HK-2 (cell line): Measurements from ENCODE around the gene ICA1.

Experiments used
- DNase-seq: peaks from one replicate; pipeline ENCODE4 v3.0.0-alpha.2; 2018; ENCODE audit not compliant: unreplicated experiment

The ICA1 gene

DNA sequence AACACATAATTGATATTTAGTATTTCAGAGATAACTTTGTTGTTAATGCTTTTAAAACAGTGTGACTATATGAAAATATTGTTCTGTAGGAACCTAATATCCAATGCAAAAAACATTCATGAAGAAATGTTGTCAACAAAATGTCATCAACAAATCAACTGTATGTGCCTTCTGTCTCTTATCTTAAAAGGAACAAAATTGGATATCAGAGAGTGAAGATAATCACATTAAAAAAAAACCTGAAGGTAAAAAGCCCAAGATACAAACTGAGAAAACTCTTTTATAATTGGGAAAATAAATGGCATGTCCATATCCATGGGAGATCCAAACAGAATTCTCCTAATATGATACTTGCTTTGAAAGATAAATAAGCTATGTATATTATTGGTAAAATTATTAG lies 33.9 kb downstream of the ICA1 start:
- DNase-seq: no peak

DNA sequence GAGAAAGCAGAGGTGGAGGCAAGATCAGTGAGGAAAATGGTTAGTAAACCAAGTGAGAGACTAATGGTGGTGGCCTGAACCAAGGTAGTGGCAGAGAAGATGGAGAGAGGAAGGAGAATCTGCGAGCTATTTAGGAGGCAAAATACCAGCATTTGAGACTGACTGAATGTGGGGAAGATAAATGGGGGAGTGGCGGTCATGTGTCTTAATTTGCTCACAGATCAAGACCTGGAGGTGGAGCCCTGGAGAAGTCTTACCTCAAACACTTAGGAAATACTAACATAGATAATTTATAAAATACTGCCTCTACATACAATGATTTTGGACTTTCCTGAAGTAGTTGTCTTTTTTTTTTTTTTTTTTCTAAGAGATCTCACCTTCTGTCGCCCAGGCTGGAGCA lies 34.7 kb downstream of the ICA1 start:
- no peak for DNase-seq

DNA sequence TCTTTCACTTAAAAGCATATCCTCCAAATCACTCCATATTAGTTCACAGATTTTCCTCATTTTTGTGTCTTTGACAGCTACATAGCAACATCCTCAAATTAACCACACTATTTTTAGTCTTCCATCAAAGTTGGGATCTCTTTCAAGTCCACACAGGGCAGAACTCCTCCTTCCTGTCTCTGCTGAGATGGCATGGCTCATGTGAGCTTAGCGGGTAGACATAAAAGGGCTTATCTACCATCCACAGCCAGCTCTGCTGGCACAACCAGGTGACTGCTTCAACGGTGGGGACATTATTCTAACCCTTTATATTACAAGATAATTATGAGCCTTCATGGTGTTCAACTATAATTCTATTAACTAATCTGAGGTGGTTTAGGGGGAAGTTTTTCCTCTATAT lies 35.5 kb downstream of the ICA1 start:
- DNase-seq: no peak

DNA sequence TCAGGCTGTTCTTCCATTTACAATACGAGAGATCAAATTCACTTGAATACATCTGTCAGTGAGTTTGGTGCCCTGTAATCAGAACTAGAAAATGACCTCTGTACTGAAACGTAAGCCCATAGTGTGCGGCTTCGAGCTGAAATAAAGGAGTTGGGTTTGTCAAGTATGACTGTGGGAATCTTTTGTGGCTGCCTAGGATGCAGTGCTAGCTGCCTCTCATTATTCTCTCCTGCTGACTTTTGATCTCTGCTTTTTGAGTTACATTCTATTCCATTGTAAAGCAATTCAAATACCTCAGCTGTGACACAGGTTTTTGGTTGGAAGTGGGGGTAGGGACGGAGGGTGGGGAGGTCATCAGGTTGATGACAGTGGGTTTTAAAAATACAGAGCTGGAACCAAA lies 40.4 kb downstream of the ICA1 start:
- no peak for DNase-seq

DNA sequence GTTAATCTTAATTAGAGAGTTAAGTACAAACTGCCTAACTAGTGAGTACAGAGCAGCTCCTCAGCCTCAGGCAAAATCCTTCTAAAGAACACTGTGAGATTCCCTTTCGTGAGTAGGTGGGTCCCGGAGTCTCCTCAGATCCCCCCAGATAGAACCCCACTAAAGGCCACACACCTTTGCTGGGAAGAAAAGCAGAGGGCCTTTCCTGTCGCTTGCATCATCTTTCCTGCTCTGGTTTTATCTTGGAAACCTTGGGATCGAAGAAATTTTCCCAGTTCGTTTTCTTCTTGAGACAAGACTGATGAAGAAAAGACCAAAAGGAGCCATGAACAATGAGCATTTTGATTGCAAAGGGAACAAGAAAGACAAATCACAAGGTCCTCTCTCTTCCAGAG lies 40.9 kb downstream of the ICA1 start:
- no peak for DNase-seq

DNA sequence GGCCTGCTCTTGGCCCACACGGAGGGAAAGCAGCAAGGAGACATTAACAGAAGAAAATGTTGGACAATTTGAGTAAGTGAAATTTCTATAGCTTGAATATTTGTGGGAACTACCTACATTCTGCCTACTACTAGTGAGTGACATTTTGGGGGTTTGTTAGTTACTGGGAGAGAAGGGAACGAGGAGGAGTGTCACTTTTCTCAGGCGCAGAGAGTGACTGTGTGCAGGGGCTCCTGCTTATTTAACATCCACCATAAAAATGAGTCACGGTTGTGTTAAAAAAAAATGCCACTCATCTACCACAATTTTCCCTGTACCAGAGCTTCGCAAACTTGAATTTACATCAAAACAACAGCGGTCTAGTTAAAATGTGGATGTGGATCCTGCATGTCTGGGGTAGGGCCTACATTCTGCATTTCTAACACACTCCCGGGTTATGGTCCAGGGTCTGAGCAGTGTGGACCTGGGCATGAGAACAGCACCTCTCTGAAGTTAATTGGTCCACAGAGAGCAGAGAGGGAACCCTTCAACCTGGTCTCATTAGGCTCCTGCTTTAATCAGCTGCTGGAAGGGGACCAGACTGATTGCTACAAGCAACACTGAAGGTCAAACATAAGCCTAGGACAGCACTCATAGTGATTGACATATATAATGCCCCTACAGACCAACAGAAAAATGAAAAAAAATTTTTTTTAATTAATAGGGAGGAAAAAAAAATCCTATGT lies 41.4 kb downstream of the ICA1 start:
- DNase-seq: no peak

DNA sequence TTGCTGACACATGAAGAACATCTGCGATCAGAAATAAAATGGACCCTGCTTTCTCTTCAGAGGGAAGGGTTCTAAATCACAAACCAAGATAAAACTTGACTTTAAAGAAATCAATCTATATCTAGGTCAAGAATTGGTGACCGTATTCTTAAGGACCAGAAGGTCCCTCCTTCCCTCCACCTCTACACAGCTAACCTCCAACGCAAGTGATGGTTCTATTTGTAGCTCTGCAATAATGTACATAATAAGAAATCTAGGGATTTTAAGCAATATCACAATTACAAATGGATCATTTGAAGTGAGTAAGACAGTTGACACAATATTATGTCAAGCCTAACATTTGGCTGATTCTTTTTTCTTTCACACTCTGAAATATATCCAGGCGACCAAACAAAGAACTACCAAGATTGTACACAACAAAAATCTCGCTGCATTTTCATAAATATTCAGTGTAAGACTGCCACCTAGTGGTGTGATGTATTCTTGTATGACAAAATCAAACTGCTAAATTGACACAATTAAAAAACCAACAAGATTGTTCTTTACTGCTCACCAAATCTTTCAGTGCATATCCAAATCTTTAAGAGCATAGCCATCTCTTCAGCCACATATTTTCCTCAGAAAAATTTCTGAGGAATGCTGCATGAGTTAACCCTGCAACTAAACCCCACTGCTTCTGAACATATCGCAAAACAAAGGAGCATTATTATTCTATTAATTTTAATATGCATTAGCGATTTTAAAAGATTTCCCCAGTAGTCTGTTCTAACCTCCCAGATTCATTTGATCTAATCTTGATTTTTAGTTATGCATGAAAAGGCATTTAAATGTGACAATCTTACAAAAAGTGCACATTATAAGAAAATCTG lies 44.5 kb downstream of the ICA1 start:
- no peak for DNase-seq

DNA sequence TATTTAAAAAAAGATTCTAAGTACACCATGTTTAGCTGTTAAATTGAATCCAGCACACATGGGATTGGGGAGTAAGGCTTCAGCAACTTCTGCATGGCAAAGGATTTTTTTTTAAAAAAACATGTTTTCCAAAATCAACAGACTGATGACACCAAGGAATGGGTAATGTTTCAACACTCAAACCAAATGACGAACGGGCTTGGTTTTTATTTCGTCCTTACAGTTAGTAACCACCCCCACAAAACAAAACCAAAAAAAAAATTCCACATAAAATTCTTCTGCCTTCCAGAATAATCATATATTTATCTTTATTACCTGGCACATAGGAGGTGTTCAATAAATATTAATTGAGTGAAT lies 45.7 kb downstream of the ICA1 start:
- DNase-seq: no peak

DNA sequence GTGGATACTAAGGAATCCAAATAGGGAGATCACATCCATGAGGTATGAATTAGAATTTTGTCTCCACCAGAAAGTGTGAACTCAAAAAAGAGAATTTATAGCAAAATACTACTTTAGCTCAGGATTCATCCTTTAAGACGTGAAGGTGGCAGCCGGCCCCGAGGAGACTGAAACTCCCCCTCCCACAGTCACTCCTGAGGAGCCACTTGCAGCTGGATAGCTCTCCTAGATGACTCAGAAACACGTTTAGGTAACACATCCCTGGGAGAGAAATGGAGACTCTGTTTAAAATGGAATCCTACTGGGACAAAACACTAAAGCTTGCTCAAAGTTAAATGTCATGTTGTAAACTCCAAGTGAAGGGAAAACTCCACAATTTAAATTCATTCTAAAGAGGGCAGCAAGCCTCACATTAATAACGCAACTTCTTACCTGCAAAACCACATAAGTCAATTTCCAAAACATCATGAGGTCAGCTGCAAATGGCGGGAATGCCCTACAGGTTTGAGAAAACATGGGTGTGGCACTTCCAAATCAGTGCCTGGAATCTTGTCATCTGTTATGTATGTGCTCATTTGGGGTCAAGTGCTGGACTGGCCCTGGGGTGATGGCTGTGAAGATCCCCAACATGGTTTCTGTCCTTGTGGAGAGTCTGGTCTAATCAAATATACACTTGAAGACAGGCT lies 46.2 kb downstream of the ICA1 start:
- no peak for DNase-seq

DNA sequence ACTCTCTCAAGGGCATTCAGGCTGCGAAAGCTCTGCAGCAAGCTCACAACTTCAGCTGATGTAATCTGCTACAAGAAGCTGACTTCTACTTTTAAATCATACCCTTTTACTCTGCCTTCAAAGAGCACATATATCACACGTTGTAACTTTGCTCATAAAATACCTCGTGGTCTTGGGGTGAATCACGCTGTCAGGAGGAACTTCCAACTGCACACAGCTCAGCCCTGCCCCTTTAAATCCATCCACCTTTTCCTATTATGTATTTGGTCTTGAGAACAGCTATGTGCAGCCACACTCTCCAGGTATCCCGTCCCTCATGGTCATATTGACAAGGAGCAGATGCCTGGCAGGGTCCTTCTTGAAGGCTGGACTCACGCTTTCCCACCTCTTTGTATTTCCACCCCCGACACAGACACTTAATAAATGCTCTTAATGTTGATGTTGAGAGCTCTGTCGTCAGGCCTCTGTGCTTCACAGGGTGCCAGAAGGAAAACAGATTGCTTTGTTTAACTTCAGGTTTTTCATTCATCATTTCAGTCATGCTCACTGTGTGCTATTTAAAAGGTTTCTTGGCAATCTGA lies 47.6 kb downstream of the ICA1 start:
- no peak for DNase-seq

DNA sequence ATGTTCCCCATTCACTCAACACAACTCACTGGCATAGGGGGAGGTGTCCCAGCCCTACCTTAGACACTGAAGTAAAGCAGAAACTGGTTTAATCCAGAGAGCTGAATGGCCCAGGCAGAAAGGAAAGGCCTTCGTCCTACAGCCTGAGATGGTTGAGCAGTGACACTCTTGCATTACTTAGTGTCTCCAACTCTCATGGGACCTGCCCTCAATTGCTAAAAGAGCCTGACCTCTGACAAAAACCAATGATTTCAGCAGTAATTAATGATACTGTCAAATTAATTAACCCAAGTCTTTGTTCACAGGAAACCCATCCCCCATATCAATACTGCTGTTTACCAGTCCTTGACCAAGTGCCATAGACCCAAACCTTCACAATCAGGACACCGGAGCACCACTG lies 48.6 kb downstream of the ICA1 start:
- no peak for DNase-seq

DNA sequence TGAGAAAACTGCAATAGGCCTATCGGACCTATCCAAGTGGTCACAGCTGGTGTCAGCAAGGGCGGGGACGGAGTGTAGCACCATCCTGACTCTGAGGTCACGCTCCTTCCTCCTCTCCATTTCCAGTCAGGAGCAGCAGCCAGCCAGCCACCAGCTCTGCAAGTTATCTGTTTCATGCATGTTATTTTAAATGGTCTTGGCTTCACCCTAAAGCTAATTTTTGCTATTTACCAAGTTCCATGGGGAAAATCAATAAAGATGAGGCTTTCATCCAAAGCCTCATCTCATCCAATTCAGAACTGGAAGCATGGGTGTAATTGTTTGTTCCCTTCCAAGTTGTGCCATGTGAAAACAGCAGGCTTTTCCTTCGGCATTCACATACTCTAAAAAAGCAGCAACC lies 49.3 kb downstream of the ICA1 start:
- DNase-seq: no peak

DNA sequence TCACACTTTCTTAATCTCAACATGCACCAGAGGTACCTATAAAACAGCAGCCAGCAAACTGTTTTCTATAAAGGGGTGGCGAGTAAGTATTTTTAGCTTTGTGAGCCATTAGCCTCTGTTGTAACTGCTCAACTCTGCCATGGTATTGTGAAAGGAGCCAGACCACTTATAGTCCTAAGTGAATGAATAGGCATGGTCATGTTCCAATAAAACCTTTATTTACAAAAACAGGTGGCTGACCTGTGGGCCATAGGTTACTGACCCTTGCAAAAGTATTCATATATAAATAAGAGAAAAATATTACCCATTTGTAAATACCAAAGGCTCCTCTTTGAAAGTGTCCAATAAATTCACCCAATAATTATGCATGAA lies 50.3 kb downstream of the ICA1 start:
- no peak for DNase-seq

DNA sequence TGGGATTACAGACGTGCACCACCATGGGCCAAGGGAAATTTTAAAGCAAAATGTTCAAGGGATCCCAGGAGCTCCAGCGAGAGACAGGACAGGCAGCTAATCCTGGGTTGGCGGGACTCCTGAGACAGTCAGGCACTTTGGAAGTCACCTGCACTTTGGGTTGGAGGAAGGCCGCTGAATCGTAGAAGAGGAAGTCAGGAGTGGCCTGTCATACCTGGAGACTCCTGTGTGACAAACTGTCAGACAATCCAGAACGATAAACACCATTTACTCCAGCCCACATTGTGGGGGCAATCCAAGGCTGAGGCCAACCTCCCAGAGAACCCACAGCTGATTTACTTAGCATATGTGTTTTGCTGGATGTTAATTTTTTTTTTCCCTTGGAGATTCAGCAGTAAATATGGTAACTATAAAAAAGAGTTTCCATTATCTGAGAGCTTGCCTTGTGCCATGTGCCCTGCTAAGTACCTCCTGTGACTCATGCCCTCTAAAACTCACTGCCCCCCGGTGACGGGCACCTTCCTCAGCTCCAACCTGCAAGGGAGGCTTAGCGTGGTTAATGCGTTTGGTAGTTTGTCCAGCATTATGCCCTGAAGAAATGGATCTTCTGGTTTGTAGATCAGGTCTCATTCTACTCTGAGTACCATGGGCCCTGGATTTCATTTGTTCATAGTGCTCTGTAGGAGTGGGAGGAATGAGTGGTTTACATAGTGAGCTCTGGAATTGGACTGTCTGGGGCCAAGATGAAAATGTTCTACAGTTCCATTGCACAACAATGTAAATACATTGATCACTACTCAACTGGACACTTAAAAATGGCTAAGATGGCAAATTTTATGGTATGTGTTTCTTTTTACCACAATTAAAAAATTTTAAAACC lies 50.9 kb downstream of the ICA1 start:
- DNase-seq: no peak

DNA sequence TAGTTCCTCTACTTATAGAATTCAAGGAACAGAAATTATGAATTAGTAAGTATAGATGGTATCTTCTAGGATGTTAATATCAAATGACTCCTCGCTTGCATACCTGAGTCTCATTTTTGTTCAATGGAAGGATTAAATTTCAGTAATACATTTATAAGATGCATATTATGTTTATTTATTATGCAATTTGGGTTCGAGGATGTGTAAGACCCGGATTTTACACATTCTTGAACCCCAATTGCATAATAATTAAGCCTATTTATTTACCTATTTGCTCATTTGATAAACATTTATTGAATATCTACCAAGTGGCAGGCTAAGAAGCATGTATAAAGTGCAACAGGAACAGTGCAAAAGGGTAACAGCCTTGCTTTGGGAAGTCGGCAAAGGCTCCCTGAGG lies 52.6 kb downstream of the ICA1 start:
- DNase-seq: no peak

DNA sequence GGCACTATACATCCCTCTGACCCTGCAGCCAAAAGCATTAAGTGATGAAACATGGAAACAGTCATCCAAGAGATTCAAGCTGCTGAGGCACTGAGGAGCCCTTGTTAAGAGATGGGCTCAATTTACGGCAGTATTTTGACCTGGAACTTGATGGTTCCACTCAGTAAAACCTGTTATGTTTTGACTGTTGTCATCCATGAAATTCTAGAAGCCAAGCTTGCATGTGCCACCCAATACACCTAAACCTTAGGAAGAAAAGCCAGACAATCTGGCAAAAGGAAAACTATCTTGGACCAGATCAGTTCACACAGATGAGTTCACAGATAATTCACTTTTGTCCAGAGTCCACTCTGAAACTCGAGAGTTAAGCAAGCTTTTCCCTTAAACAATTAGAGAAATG lies 53.2 kb downstream of the ICA1 start:
- no peak for DNase-seq

DNA sequence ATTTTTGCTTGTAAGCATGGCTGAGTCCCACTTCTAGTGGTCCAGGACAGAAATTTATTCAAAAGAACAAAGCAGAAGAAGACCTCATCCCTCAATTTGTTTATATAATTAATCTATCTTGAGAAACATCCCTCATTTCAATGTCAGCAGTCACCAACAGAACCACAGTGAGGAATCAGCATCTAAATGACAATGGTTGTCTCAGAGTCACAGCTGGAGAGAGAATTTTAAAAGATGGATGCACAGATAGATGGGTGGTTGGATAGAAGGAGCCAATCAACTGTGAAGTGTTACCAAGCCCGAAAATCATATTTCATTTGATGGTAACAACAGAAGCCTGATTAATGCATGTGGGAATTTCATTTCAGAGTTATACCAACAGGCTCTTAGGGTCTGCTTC lies 55.0 kb downstream of the ICA1 start:
- no peak for DNase-seq

DNA sequence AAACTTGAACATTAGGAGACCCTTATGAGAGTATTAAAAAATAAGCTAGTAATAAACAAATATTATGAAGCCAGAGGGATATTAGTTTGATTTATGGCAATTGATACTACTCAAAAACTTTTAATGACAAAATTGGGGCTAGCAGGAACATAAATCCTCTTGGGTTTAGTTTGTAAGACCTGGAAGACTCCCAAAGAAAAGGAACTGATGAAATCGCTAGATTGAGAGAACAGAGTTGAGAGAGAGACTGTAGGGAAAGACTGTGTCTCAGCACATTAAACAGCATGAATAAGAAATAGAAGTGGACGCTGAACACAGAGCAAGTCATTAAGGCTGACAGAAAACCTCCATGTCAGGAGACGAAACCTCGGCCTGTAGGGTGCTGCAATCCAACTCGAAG lies 56.4 kb downstream of the ICA1 start:
- DNase-seq: no peak

DNA sequence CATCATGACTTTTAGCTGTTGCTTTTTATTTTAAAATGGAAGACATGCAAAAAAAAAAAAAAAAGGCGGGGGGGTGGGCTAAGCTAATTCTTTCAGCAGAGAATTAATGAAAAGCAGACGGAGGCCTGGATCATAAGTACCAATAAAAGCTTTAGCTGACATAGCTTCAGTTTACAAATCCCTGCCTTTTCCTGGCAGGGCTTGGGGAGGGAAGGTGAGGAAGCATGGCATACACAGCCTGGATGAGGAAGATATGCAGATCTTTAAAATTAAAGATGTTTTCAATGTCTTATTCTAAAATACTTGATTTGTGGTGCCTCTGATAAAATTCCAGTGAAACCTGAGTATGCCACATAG lies 57.0 kb downstream of the ICA1 start:
- no peak for DNase-seq

DNA sequence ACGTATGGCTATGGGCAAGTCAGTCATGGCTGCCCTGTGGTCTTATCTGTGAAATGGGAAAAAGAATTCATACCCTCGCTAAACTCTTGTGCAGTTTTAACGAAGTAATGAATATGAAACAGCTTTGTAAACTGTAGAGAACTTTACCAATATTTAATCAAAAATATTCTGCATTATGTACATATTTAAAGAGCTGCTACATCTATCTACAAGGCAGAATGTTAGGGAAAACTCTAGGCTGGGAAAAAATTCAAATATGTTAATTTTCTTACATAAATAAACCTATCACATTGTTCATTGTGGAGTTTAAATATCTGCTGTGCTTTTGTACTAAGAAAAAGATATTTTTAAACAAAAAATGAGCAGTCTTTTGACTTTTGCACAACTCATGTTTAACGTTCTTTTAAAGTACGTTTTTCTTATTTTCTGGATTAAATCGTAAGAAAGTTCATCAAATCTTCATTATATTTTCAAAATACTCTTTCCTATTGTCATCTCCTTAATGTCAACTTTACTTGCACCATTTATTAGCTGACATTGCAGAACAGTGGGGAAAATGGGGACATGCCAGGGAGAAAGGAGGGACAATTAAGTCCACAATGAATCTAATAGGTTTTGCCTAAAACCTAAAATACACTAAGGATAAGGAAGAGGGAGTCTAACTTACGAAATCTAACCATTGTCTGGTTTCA lies 57.5 kb downstream of the ICA1 start:
- no peak for DNase-seq

DNA sequence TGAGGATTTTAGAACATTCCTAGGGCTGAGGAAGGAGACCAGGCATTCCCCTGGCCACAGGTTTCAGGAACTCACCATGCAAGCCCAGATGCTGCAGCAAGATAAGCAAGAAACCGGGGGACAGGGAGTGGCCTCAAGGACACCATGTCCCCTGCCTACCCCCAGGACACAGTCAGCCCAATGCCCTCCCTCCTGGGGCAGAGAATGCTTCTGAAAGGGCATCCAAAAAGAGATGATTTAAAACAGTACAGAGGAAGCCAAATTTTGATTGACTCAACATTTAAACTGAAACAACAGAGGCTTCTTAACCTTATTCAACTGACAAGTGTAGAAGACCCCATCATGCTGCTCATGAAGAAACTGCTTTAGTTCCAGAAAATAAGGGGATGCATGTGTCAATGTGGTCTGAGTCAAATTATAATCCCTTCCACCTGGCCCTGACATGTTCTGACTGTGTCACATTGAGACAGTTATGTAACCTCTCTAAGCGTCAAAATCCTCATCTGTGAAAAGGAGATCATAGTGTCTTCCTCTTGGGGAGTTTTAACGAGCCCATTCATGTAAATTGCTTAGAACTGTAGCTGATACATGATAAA lies 60.0 kb downstream of the ICA1 start:
- no peak for DNase-seq
